ENCODE data around the gene CRYBB3.
"Not testable (repeated sequence)": the region's sequence is repeated elsewhere in the genome, so short reads cannot be mapped to it uniquely, and the experiment has no call there.

Gene CRYBB3

DNA sequence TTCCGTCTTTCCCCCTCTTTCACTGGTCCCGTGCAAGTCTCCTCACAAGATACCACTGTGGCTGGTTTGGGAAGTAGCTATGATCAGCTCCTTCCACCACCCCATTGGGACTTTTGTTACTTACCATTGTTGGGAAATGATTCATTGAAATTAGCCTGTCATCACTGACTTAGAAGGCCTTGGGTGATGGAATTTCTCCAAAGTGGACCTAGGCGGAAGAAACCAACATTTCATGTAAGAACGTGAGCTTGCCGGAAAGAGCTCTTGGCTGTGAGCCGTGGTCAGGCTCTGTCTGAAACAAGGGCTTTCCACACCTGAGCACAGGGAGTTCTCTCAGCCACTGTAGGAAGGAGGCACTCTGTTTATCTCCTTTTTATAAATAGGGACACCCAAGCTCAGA lies 23.5 kb upstream of the CRYBB3 start:
- no peak for DNase-seq (ENCODE audit: low spot score)

- no peak for DNase-seq (ENCODE audit: low spot score)
Measured at GRCh38 chr22:25176799-25177198, 22.9 kb upstream of the CRYBB3 start.

GRCh38 chr22:25177226-25177625 lies 22.4 kb upstream of the CRYBB3 start:
- no peak for DNase-seq (ENCODE audit: low spot score)

GRCh38 chr22:25177895-25178294 lies 21.8 kb upstream of the CRYBB3 start:
- DNase-seq (ENCODE audit: low spot score) = no peak

GRCh38 chr22:25178348-25178747 lies 21.3 kb upstream of the CRYBB3 start:
- DNase-seq (ENCODE audit: low spot score) = not testable (repeated sequence)

DNA sequence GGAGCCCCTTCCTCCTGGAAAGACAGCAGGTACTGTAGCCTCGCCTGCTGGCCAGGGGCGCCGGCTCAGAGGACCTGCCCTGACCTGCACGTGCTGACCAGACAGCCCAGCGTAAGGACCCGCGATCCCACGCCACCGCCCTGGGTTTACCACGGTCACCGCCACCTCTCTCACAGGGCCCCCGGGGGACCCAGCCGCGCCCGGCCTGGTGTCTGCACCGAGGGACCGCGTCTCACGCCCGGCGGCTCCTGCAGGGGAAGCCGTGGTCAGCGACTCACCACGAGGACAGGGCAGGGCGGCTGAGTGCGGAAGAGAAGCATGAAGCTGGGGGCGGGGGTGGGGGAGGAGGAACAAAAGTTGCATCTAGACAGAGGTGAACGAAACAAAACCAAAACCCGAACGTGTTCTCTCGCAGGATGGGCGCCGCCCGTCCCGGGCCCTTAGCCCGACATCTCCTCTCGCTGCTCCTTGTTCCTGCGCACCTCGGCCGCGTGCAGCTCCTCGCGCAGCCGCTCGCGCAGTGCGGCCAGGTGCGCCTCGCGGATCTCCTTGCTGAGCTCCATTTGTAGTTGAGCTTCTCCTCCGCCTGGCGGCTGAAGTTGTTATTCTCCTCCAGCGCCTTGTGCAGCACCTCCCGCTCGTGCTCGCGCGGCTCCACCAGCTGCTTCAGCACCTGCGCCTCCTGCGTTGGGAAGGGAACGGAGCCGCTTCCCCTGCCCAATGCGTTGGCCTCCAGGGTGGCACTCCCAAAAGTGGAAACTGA lies 20.6 kb upstream of the CRYBB3 start:
- DNase-seq (ENCODE audit: low spot score) = not testable (repeated sequence)

GRCh38 chr22:25182131-25183110 lies 17.2 kb upstream of the CRYBB3 start:
- no peak for DNase-seq (ENCODE audit: low spot score)

GRCh38 chr22:25183949-25184619 lies 15.6 kb upstream of the CRYBB3 start:
- DNase-seq (ENCODE audit: low spot score) = no peak

DNA sequence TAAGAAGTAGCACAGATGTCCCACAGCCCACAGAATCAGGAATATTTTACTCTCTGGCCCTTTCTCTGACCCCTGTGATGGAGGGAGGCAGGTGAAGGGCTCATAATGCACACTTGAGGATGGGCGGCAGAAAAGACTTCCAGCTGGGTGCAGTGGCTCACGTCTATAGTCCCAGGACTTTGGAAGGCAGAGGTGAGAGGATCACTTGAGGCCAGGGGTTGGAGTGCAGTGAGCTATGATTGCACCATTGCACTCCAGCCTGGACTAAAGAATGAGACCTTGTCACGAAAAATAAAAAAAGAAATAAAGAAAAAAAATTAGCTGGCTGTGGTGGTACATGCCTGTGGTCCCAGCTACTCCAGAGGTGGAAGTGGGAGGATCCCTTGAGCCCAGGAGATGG lies 13.5 kb upstream of the CRYBB3 start:
- DNase-seq (ENCODE audit: low spot score) = no peak

DNA sequence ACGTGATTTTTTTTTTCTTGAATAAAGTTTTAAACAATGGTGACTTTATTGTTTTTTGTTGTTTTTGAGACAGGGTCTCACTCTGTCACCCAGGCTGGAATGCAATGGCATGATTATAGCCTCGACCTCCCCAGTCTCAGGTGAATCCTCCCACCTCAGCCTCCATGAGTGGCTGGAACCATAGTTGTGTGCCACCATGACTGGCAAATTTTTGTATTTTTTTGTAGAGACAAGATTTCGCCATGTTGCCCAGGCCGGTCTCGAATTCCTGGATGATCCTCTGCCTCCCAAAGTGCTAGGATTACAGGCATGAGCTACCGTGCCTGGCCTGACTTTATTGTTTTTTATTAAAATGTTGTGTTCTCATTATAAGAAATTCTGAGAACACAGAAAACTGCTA lies 12.2 kb upstream of the CRYBB3 start:
- no peak for DNase-seq (ENCODE audit: low spot score)

GRCh38 chr22:25192406-25192805 lies 7.3 kb upstream of the CRYBB3 start:
- DNase-seq (ENCODE audit: low spot score) = no peak

DNA sequence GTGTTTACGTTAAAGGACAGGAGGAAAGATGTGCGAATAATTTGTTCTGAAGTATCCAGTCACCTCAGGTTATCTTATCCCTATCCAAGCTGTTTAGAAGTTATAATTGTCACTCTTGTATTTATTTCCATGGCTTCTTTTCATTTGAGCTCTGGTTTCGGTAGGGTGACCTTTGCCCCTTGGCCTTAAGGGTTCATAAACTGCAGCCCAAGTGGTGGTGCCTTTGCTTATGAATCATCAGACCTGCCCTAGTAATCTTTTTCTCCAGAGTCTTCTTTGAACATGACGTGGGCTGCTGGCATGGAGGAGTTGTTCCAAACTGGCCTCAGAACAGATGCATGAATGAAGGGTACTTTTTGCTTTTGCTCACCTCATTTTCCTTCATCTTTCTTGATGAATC lies 6.5 kb upstream of the CRYBB3 start:
- no peak for DNase-seq (ENCODE audit: low spot score)

- peak; percentile 86 for DNase-seq (ENCODE audit: low spot score)
Measured at GRCh38 chr22:25193548-25193947, 6.1 kb upstream of the CRYBB3 start.

GRCh38 chr22:25196326-25196725 lies 3.3 kb upstream of the CRYBB3 start:
- DNase-seq (ENCODE audit: low spot score) = no peak

DNA sequence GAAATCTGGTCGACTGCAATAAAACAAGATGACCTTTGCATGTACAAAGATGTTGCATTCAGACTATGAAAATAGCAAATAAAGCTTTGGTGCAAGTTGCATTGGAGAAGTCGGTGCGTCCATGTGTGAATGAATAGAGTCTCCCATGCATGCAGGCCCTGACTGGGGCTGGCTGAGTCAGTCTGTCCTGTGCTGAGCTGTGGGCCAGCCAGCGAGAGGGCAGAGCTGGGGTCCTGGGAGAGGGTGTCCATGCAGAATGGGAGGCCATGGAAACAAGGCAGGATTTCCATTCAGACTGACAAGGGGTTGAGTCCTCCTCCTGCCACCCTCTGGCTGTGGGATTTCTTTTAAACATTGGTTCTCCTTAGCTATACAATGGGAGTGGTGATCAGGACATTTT lies 2.3 kb upstream of the CRYBB3 start:
- no peak for DNase-seq (ENCODE audit: low spot score)

- no peak for DNase-seq (ENCODE audit: low spot score)
Measured at GRCh38 chr22:25200967-25201366, 1.3 kb downstream of the CRYBB3 start.

- no peak for DNase-seq (ENCODE audit: low spot score)
Measured at GRCh38 chr22:25201557-25202273, 2.1 kb downstream of the CRYBB3 start.

DNA sequence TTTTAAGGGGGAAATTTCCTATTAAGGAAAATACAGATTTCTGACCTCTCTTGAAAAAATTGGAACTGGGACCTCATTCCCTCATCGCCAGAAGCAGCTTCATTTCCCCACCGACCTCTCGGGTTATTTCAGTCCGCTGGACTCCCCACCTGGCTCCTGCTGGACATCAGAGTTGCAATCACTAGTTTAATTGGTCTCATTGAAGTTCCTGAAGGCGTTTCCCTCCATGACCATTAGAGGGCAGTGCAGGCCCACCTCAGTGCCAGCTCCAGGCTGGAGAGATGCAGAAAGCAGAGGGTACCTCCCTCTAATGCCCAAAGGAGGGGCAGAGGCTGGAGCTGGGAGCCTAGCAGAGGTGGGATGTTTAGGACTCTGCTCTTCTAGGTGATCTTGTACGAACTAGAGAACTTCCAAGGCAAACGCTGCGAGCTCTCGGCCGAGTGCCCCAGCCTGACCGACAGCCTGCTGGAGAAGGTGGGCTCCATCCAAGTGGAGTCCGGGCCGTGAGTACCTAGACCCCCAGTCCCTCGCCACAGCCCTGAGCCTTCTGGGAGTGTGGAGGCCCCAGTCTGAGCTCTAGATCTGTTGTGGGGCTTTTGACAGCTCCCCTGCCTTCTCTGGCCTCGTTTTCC lies 2.7 kb downstream of the CRYBB3 start:
- peak; percentile 91 for DNase-seq (ENCODE audit: low spot score)

DNA sequence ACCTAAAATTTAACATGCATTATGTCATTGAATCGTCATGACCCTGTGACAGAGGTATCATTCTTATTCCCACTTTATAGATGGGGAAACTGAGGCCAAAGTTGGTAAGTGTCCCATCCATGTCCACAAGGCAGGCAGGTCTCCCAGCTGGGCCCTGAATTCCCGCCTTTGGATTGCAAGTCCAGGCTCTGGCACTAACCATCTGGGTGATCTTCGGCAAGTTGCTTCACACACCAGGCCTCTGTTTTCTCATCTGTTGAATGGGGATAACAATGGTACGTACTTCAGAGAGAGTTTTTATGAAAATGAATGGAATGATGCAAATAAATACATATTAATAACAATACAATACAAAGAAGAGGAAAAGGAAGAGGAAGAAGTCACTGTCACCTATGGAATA lies 3.4 kb downstream of the CRYBB3 start:
- no peak for DNase-seq (ENCODE audit: low spot score)

GRCh38 chr22:25204547-25204946 lies 4.9 kb downstream of the CRYBB3 start:
- DNase-seq (ENCODE audit: low spot score) = not testable (repeated sequence)

DNA sequence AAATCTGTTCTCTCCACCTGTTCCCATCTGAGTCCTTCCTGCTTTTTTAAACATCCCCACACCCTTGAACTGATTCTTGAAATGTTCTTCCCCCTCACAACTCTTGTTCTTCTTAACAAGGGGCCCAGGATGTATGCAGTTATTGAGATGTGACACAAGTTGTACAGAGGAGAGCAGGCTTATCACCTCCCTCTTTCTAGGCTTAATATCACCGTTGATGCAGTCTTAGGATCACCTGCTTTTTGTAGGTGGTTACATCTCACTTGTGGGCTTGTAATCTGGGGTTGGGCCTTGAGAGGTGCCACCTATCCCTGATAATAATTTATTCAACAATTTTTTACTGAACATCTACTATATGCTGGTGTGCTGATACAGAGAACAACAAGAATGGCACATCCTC lies 6.2 kb downstream of the CRYBB3 start:
- no peak for DNase-seq (ENCODE audit: low spot score)

All from iPS-NIHi11 (cell line).